Breast epithelium (tissue), 3 donors: ENCODE measurements around the gene FUT7.

Experiments
- POLR2A ChIP-seq: fragments of 450-650 bp; IDR thresholded peaks from one replicate; pipeline ENCODE4 v1.6.1; 2016; ENCODE audit warnings: antibody characterized with exemption, mild to moderate bottlenecking, moderate library complexity
- TF ChIP-seq, protein P1 (sequence below), 3 donors: fragments of 450-650 bp; IDR thresholded peaks; one replicate each; pipeline ENCODE4 v1.5.1; 2016 to 2017; ENCODE audit warnings: antibody characterized with exemption in 3 of 3, mild to moderate bottlenecking in 3 of 3, moderate library complexity in 3 of 3

DNA sequence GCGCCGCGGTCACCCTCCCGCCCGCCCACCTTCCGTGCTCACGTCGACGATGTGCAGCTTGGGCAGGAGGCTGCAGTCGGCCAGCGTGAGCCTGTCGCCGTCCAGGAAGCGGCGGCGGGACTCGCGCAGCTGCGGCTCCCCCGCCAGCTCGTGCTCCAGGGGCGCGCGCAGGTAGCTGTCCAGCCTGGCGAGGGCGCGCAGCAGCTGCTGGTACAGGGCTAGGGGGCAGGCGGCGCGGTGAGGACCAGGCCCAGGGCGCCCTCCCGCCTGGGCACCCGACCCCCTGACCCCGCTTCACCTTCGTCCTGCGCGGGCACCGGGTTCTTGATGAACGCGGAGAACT, 37.0 kb downstream of the FUT7 start:
- TF ChIP-seq, protein P1, sequence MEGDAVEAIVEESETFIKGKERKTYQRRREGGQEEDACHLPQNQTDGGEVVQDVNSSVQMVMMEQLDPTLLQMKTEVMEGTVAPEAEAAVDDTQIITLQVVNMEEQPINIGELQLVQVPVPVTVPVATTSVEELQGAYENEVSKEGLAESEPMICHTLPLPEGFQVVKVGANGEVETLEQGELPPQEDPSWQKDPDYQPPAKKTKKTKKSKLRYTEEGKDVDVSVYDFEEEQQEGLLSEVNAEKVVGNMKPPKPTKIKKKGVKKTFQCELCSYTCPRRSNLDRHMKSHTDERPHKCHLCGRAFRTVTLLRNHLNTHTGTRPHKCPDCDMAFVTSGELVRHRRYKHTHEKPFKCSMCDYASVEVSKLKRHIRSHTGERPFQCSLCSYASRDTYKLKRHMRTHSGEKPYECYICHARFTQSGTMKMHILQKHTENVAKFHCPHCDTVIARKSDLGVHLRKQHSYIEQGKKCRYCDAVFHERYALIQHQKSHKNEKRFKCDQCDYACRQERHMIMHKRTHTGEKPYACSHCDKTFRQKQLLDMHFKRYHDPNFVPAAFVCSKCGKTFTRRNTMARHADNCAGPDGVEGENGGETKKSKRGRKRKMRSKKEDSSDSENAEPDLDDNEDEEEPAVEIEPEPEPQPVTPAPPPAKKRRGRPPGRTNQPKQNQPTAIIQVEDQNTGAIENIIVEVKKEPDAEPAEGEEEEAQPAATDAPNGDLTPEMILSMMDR (IDR thresholded peaks at IDR 0.05): no peak
- TF ChIP-seq POLR2A: no peak
